Measurements from ENCODE around the gene CARNS1. TPM values are rescaled to one million over a fixed set of nuclear protein-coding genes. Genes with fewer than 3 reads are reported as not detected.
"Not testable (repeated sequence)": the region's sequence is repeated elsewhere in the genome, so short reads cannot be mapped to it uniquely, and the experiment has no call there.

CARNS1 gene
- polyA plus RNA-seq, 1 experiment: 0.12 TPM

DNA sequence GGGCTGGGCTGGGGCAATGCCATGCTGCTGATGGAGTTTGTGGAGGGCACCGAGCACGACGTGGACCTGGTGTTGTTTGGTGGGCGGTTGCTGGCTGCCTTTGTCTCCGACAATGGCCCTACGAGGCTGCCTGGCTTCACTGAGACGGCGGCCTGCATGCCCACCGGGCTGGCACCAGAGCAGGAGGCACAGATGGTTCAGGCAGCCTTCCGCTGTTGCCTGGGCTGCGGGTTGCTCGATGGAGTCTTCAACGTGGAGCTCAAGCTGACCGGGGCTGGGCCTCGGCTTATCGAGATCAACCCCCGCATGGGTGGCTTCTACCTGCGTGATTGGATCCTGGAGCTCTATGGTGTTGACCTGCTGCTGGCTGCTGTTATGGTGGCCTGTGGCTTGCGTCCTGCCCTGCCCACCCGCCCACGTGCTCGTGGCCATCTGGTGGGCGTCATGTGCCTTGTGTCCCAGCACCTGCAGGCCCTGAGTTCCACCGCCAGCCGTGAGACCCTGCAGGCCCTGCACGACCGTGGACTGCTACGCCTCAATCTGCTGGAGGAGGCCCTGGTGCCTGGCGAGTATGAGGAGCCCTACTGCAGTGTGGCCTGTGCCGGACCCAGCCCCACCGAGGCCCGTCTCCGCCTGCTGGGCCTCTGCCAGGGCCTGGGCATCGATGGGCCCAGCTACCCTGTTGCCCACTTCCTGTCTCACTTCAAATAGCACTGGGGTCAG is 8.6 kb downstream of the CARNS1 start:
- no peak for DNase-seq (ENCODE audit: low read depth)
- no peaks in the 10 kb centered on the region for H3K27me3 ChIP-seq (ENCODE audit: control insufficient read depth, insufficient read depth, low read length)
- CTCF ChIA-PET: interaction anchor here (0.6 to 1.0 kb wide), 2 partner anchors 27 to 36 kb away, joined by 3 read pairs; no protein-coding TSS in a partner anchor
- no peaks in the 10 kb centered on the region for H3K36me3 ChIP-seq (ENCODE audit: control insufficient read depth, insufficient read depth, low read length)
- TF ChIP-seq, protein P1, sequence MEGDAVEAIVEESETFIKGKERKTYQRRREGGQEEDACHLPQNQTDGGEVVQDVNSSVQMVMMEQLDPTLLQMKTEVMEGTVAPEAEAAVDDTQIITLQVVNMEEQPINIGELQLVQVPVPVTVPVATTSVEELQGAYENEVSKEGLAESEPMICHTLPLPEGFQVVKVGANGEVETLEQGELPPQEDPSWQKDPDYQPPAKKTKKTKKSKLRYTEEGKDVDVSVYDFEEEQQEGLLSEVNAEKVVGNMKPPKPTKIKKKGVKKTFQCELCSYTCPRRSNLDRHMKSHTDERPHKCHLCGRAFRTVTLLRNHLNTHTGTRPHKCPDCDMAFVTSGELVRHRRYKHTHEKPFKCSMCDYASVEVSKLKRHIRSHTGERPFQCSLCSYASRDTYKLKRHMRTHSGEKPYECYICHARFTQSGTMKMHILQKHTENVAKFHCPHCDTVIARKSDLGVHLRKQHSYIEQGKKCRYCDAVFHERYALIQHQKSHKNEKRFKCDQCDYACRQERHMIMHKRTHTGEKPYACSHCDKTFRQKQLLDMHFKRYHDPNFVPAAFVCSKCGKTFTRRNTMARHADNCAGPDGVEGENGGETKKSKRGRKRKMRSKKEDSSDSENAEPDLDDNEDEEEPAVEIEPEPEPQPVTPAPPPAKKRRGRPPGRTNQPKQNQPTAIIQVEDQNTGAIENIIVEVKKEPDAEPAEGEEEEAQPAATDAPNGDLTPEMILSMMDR (IDR thresholded peaks at IDR 0.05; ENCODE audit: insufficient read depth, low read depth, low read length): no peak
- H3K4me3 ChIP-seq (ENCODE audit: low read depth, low read length): no peak overlapping the region
- POLR2A ChIA-PET: no interaction called here

DNA sequence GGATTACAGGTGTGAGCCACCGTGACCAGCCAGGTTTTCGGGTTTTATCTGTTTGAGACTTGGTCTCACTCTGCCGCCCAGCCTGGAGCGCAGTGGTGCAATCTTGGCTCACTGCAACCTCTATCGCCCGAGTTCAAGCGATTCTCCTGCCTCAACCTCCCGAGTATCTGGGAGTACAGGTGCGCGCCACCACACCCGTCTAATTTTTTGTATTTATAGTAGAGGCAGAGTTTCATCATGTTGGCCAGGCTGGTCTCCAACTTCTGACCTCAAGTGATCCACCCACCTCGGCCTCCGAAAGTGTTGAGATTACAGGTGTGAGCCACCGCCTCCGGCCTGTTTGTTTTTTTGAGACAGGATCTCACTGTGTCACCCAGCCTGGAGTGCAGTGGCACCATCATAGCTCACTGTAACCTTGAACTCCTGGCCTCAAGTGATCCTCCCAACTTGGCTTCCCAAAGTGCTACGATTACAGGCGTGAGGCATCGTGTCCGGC is 11.9 kb downstream of the CARNS1 start:
- H3K27me3 ChIP-seq (ENCODE audit: control insufficient read depth, insufficient read depth, low read length); POLR2A ChIA-PET; DNase-seq (ENCODE audit: low read depth): not testable (repeated sequence)
- peaks cover 12% of the 10 kb centered on the region for H3K36me3 ChIP-seq (ENCODE audit: control insufficient read depth, insufficient read depth, low read length)
- CTCF ChIA-PET: interaction anchor here (0.7 to 1.8 kb wide), 2 partner anchors 15 to 26 kb away, joined by 3 to 4 read pairs; partner anchors contain the start of genes CORO1B and PPP1CA
- H3K4me3 ChIP-seq (ENCODE audit: low read depth, low read length): peak overlapping the region; percentile 98

DNA sequence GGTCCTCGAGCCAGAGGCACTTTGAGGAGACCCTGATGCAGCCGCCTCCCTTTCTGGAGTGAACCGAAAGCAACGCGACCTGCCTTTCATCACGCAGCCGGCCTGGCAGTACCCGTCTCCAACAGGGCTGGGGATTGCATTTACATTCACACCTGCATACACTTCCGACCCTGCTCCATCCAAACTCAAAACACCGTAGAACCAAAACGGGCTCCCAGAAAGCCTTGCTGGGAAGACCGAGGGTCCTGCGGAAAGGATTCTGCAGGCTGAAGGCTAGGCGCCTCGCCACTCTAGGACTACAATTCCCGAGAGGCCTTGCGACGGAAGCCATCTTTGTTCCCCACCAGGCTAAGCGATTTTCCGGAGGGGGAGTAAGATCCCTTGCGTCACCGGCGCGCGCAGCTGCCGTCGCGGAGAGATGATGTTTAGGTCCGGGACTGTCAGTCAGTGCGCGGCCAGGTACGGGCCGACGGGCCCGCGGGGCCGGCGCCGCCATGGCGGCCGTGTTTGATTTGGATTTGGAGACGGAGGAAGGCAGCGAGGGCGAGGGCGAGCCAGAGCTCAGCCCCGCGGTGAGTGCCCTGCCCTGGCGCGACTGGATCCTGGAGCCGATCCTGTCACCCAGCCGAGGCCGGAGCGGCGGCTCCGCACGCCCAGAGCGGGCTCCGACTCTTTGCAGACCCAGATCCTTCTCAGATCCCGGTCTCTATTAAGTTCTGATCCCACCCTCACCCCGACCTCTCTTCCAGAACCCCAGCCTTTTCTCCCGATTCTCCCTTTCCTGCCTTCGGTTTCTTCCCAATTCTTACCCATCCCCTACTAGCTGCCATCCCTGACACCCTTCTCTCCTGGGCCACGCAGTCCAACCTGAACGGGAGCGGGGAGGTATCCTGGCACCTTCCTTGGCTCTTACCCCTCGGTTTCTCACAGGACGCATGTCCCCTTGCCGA is 12.8 kb downstream of the CARNS1 start, which contains the start of gene RPS6KB2:
RPS6KB2 (plus strand) TSS at position 443 of the 950 bp plus-strand sequence; CDS start at position 495, 52 bp downstream.
- H3K36me3 ChIP-seq (ENCODE audit: control insufficient read depth, insufficient read depth, low read length): peaks cover 18% of the 10 kb centered on the region
- H3K27me3 ChIP-seq (ENCODE audit: control insufficient read depth, insufficient read depth, low read length): no peaks in the 10 kb centered on the region
- ChIA-PET CTCF (interaction anchor here (0.6 to 1.8 kb wide), 5 partner anchors 15 to 165 kb away, joined by 3 to 4 read pairs (median 4); partner anchors contain the start of genes CORO1B and PPP1CA), POLR2A (no interaction called here)
- DNase-seq (ENCODE audit: low read depth): peak; percentile 83
- TF ChIP-seq, protein P1 (IDR thresholded peaks at IDR 0.05; ENCODE audit: insufficient read depth, low read depth, low read length): no peak
- H3K4me3 ChIP-seq (ENCODE audit: low read depth, low read length): peak within 1 kb of the TSS; percentile 98

DNA sequence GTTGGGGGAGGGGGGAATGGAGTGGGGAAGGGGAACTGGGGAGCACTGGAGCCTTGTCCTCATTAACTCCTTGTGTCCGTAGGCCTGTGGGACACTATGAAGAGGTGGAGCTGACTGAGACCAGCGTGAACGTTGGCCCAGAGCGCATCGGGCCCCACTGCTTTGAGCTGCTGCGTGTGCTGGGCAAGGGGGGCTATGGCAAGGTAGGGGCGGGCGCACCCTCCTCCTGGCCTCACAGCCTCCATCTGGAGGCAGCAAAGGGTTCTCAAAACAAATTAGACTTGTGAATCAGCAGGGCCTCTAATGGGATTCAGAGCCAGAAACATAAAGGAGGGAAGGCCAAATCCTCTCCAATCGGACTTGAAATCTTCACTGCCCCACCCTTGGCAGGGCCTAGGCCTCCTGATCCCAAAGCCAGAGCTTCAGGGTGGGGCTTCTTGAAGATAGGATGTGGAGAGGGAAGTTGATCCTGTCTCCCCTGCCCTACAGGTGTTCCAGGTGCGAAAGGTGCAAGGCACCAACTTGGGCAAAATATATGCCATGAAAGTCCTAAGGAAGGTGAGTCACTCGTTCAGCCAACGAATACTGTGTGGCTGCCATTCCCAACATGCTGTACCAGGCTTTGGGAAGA is 13.7 kb downstream of the CARNS1 start:
- peaks cover 24% of the 10 kb centered on the region for H3K36me3 ChIP-seq (ENCODE audit: control insufficient read depth, insufficient read depth, low read length)
- ChIA-PET POLR2A (no interaction called here), CTCF (interaction anchor here (0.6 to 1.0 kb wide), 3 partner anchors 23 to 166 kb away, joined by 3 to 4 read pairs (median 3); no protein-coding TSS in a partner anchor)
- TF ChIP-seq, protein P1 (IDR thresholded peaks at IDR 0.05; ENCODE audit: insufficient read depth, low read depth, low read length): no peak
- DNase-seq (ENCODE audit: low read depth): no peak
- no peaks in the 10 kb centered on the region for H3K27me3 ChIP-seq (ENCODE audit: control insufficient read depth, insufficient read depth, low read length)
- peak overlapping the region; percentile 98 for H3K4me3 ChIP-seq (ENCODE audit: low read depth, low read length)

DNA sequence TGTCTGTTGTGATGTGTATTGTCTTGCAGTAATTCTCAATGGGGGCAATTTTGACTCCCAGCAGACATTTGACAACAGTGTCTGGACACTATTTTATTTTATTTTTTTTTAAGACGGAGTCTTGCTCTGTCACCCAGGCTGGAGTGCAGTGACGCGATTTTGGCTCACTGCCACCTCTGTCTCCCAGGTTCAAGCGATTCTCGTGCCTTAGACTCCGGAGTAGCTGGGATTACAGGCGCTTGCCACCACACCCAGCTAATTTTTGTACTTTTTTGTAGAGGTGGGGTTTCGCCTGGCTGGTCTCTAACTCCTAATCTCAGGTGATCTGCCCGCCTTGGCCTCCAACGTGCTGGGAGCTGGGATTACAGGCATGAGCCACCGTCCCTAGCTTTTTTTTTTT is 14.2 kb downstream of the CARNS1 start:
- TF ChIP-seq, protein P1 (IDR thresholded peaks at IDR 0.05; ENCODE audit: insufficient read depth, low read depth, low read length): no peak
- DNase-seq (ENCODE audit: low read depth): no peak
- CTCF ChIA-PET: interaction anchor here (0.7 kb wide), 1 partner anchor 60 kb away, joined by 3 read pairs; no protein-coding TSS in a partner anchor
- peaks cover 27% of the 10 kb centered on the region for H3K36me3 ChIP-seq (ENCODE audit: control insufficient read depth, insufficient read depth, low read length)
- POLR2A ChIA-PET: no interaction called here
- H3K27me3 ChIP-seq (ENCODE audit: control insufficient read depth, insufficient read depth, low read length): no peaks in the 10 kb centered on the region
- H3K4me3 ChIP-seq (ENCODE audit: low read depth, low read length): no peak overlapping the region
